Aorta (tissue), 5 donors: ENCODE measurements around the gene RIN1. TPM values are rescaled to one million over a fixed set of nuclear protein-coding genes. Genes with fewer than 3 reads are reported as not detected.

Experiments used
- ATAC-seq: fragments of 200-7000 bp; cut with Tn5 transposase; one replicate; pipeline ENCODE4 v1.9.1; 2022; ENCODE audit warnings: moderate library complexity; ENCODE audit not compliant: low FRiP score
- DNase-seq, 2 donors: peaks; one replicate each; pipeline ENCODE4 v3.0.0-alpha.2; 2020
- H3K27ac ChIP-seq, 2 donors: one replicate each; pipeline ENCODE4 v1.5.1; 2013; ENCODE audit warnings: low read length in 2 of 2, mild to moderate bottlenecking in 2 of 2, moderate library complexity in 2 of 2, control low read depth in 1 of 2, inconsistent platforms in 1 of 2, low read depth in 1 of 2
- H3K27me3 ChIP-seq, 2 donors: one replicate each; pipeline ENCODE4 v1.6.1; 2013; ENCODE audit warnings: control low read depth in 1 of 2, low read length in 1 of 2, mild to moderate bottlenecking in 1 of 2, moderate library complexity in 1 of 2; ENCODE audit not compliant: insufficient read depth in 2 of 2, control insufficient read depth in 1 of 2
- H3K36me3 ChIP-seq, 2 donors: one replicate each; pipeline ENCODE4 v1.6.1; 2013; ENCODE audit warnings: control low read depth in 1 of 2, low read length in 1 of 2, mild to moderate bottlenecking in 1 of 2; ENCODE audit not compliant: insufficient read depth in 2 of 2, control insufficient read depth in 1 of 2
- H3K4me1 ChIP-seq, 2 donors: one replicate each; pipeline ENCODE4 v1.6.1; 2013; ENCODE audit warnings: low read length in 2 of 2, control low read depth in 1 of 2, mild to moderate bottlenecking in 1 of 2, moderate library complexity in 1 of 2; ENCODE audit not compliant: insufficient read depth in 2 of 2, control insufficient read depth in 1 of 2
- H3K4me3 ChIP-seq, 2 donors: one replicate each; pipeline ENCODE4 v1.5.1; 2013; ENCODE audit warnings: low read length in 2 of 2, control low read depth in 1 of 2, mild to moderate bottlenecking in 1 of 2
- H3K9me3 ChIP-seq: one replicate; pipeline ENCODE4 v1.6.1; 2013; ENCODE audit warnings: mild to moderate bottlenecking, low read length; ENCODE audit not compliant: control insufficient read depth
- WGBS, 2 donors: extraction: QIAGEN DNeasy Blood & Tissue Kit; methylation state at CpG; one replicate each; pipeline ENCODE4 v1.1.7; 2013; 5-methylcytosine and 5-hydroxymethylcytosine counted together
- intact Hi-C, 2 donors: fragments of 100-400 bp; cut with DNase I; formaldehyde crosslinking; loops; one replicate each; pipeline versions ENCODE4 v1.14.2 to v1.15.0; 2022
- polyA plus RNA-seq, 2 donors: library from polyadenylated mRNA; stranded (reverse); fragments of 200-250 nt; gene quantifications; one replicate each; pipeline ENCODE4 v1.2.3, GENCODE V29; 2013
- total RNA-seq, 2 donors: library from RNA; stranded (reverse); fragmentation: NEBNext Ultra II Directional; extraction: Animal tissue kit (Norgen Biotek cat#: 25700); gene quantifications; one replicate each; pipeline ENCODE4 v1.2.1, GENCODE V29; 2021
- donor health status: healthy with polysubstance abuse.
- donor health status: Bipolar disorder and iron deficiency.
- donor health status: DM: no; HTN: no; CAD: no.
- donor health status: DM: no; HTN: no; CAD: no.
- donor health status: DM: yes; HTN: yes; CAD: no.

Gene RIN1
- total and polyA plus RNA-seq, 4 donors, result 1.8 to 13.3 (median 8.7) TPM

DNA sequence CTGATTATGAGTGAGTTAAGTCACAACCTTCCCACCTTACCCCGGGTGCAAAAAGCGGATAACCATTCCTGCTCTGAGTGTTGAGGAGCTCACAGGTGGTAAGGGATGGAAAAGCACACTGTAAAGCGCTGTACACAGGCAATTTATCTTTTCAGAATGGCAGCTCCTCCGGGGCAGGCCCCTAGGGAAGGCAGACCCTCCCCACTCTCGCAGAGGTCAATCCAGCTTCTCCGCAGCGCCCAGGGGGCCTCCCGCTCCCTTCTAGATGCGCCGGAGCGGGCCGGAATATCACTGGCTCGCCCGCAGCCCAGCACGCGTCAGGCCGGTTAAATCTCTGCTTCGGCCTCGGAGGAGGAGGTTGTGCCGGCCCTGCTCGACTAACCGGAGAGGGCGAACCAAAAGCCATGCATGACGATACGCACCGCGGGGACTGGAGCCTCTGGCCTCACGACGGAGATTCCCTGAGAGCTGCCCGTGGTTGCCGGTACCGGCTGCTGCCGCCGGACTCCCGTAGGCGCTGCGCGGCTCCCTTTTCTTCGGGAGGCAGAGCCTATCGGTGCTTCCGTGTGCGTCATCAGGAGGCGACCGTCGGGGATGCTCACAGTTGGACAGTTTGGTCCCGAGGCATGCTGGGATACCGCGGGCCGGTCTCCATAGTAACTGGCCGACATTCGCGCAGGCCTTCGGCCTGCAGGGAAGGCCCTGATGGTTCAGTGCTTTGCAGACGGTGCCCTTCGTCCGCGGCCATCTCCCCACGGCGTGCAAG, 8.5 kb upstream of the RIN1 start, which contains the start of gene BRMS1:
Gene BRMS1 (minus strand): TSS at position 555 of the 766 bp plus-strand sequence. CDS start 2,870 bp downstream, outside the sequence.
- DNase-seq (peak; percentile 99 to 100), ATAC-seq (peak; percentile 95)
- peak within 1 kb of the TSS in 1 of 2 donors; percentile 62 for H3K27ac ChIP-seq
- H3K36me3 ChIP-seq, result peaks cover 0 to 6% of the 10 kb centered on the region in 2 donors
- peak within 1 kb of the TSS; percentile 48 to 88 for H3K4me3 ChIP-seq
- WGBS, 2 donors, result 1% methylated on average over 59 of the region's 59 CpGs
- no peaks in the 10 kb centered on the region for H3K27me3 ChIP-seq
- intact Hi-C loops, result no loop called here
- no peaks in the 10 kb centered on the region for H3K9me3 ChIP-seq
- no peaks in the 10 kb centered on the region for H3K4me1 ChIP-seq

DNA sequence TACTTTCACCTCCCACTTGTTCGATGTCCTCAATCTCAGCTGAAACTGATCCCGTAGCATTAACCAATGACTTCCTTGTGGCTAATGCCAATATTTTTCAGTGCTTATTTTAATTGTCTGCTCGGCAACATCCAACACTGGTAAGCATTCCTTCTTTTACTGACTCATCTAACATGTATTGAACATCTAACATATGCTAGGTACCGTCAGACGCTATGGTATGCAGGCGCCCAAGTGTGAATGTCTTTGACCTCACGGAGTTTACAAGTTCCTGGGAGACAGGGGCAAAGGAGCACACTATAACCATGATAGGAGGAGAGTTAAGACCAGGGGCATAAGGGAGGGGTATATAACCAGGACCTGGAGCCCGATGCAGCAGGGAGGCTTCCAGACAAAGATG, 6.9 kb upstream of the RIN1 start:
- H3K27ac ChIP-seq, result no peak overlapping the region
- peaks cover 0 to 8% of the 10 kb centered on the region in 2 donors for H3K36me3 ChIP-seq
- WGBS, 2 donors, result 90% methylated on average over 8 of the region's 8 CpGs
- DNase-seq, result peak in 1 of 2 donors; percentile 10
- H3K9me3 ChIP-seq, result no peaks in the 10 kb centered on the region
- no peak for ATAC-seq
- H3K4me1 ChIP-seq, result no peaks in the 10 kb centered on the region
- intact Hi-C loops, result no loop called here
- H3K27me3 ChIP-seq, result no peaks in the 10 kb centered on the region
- H3K4me3 ChIP-seq, result no peak overlapping the region

DNA sequence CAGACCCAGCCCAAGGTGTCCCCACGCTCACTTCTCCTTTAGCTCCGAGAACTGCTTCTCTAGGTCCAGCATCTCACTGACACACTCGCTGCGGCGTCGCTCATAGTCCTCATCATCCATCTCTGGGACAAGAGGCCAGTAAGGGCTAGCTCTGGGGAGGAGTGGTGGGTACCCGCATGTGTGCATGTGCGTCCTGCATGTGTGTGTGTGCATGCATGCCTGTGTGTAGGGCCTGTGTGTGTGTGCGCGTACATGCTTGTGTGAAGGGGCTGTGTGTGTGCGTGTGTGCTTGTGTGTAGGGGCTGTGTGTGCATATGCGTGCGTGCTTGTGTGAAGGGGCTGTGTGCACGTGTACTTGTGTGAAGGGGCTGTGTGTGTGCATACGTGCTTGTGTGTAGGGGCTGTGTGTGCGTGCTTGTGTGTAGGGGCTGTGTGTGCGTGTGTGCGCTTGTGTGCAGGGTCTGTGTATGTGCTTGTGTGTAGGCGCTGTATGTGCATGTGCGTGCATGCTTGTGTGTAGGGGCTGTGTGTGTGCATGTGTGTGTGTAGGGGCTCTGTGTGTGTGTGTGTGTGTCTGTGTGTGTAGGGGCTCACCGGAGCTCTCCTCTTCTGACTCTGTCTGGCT, 5.4 kb upstream of the RIN1 start:
- H3K9me3 ChIP-seq, result no peaks in the 10 kb centered on the region
- H3K4me1 ChIP-seq, result no peaks in the 10 kb centered on the region
- no peaks in the 10 kb centered on the region for H3K27me3 ChIP-seq
- intact Hi-C loops, result no loop called here
- 92 to 94% methylated on average over 21 of the region's 21 CpGs for WGBS, 2 donors
- H3K36me3 ChIP-seq, result peaks cover 0 to 8% of the 10 kb centered on the region in 2 donors
- H3K4me3 ChIP-seq, result no peak overlapping the region
- H3K27ac ChIP-seq, result no peak overlapping the region
- no peak for DNase-seq
- ATAC-seq, result no peak

DNA sequence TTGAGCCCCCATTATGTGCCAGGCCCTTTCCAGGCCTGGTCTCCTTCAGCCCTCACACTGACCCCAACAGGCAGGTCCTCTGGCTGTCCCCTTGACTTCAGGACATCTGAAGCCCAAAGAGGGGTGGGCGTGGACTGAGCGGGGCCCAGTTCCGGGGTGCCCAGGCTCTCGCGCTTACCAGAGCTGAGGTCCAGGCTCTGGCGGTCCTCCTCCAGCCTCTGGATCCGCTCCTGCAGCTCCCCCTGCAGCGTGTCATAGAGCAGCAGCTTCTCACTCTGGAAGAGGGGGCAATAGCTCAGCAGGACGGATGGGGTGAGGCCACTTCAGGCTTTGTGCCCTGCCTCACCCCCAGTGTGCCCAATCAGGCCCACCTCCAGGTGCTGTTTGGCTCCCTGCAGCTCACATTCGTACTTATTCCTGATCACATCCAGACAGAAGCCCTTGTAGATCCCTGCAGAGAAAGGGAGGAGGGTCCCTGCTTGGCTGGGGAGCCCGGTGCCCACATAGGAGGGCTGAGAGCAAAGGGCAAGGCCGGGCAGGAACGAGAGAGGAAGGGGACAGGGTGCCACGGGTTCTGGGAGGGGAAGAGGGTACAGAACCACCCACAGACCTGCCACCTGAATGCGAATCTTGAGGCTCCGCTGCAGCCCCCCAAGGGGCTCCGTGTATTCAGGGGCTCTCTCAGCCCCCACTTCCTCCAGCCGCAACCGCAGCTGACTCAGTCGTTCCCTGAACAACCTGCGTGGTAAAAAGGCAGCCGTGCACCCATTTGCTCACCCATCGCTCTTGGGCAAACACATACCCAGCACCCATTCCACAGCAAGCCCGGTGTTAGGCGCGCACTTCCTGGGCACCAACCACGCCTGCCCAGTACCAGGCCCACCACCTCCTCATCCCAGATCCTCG, 4.6 kb upstream of the RIN1 start:
- WGBS, 2 donors, result 92 to 93% methylated on average over 28 of the region's 28 CpGs
- ATAC-seq (no peak), DNase-seq (peak; percentile 37 to 71)
- no peaks in the 10 kb centered on the region for H3K9me3 ChIP-seq
- intact Hi-C loops, result no loop called here
- H3K4me1 ChIP-seq, result no peaks in the 10 kb centered on the region
- H3K27me3 ChIP-seq, result no peaks in the 10 kb centered on the region
- H3K4me3 ChIP-seq, result no peak overlapping the region
- H3K27ac ChIP-seq, result no peak overlapping the region
- peaks cover 0 to 8% of the 10 kb centered on the region in 2 donors for H3K36me3 ChIP-seq

DNA sequence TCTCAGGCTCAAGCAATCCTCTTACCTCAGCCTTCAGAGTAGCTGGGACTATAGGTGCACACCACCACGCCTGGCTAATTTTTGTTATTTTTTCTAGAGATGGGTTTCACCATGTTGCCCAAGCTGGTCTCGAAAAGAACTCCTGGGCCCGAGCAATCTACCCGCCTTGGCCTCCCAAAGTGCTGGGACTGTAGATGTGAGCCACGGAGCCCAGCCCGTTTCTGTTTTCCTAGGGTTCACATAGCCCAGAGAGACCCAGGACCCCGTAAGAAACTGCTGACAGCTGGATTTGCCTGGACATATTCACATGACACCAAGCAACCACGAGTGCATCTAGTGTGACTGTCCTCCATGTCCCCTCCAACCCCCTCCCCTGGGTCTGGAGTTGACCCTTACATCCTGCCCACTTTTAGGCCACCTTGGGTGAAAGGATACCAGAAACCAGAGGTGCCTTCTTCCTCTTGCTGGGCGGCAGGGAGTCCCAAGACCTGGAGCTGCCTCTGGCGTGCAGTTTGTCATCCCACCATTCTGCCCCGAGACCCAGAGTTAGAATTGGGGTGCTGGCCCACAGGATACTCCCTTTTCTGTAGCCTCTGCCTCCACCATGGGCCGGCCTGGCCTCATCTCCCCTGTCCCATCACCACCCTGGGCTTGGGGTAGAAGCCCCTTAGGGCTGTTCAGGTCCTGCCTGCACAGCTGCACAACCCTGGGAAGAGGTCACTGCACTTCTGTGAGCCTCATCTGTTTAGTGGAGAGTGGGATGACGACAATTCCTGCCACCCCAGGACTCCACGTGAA, 3.7 kb upstream of the RIN1 start:
- intact Hi-C loops, result no loop called here
- no peak overlapping the region for H3K27ac ChIP-seq
- H3K9me3 ChIP-seq, result no peaks in the 10 kb centered on the region
- H3K36me3 ChIP-seq, result peaks cover 0 to 8% of the 10 kb centered on the region in 2 donors
- WGBS, 2 donors, result 78 to 79% methylated on average over 14 of the region's 14 CpGs
- no peak overlapping the region for H3K4me3 ChIP-seq
- no peaks in the 10 kb centered on the region for H3K4me1 ChIP-seq
- ATAC-seq, result no peak
- no peaks in the 10 kb centered on the region for H3K27me3 ChIP-seq
- DNase-seq, result peak in 1 of 2 donors; percentile 70

DNA sequence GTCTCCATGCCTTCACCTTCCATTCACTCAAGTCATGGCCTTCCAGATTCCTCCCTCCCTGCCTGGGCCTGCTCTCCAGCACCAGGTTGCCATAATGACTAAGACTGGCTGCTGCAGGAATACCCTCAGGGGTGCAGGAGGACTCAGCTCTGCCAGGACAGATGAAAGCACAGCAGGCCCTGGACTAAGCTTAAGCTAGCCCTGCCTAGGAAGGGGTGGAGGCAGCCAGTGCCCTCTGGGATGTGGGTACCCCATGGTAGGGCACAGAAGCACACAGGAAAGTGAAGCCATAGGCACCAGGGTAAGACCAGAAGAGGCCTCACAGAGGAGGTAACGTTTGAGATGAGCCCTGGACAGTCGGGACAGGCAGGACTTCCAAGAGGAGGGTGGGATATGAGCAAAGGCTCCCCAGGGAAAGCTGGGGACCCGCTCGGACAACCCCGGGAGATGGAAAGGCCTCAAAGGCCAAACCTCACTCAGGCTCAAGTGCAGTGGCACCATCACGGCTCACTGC, 3.0 kb upstream of the RIN1 start:
- ATAC-seq (no peak), DNase-seq (peak in 1 of 2 donors; percentile 40)
- Histone ChIP-seq H3K27me3 (no peaks in the 10 kb centered on the region), H3K4me3 (no peak overlapping the region), H3K36me3 (peaks cover 0 to 8% of the 10 kb centered on the region in 2 donors), H3K27ac (no peak overlapping the region), H3K9me3 (no peaks in the 10 kb centered on the region), H3K4me1 (no peaks in the 10 kb centered on the region)
- intact Hi-C loops, result no loop called here
- WGBS, 2 donors, result 86 to 87% methylated on average over 6 of the region's 6 CpGs

DNA sequence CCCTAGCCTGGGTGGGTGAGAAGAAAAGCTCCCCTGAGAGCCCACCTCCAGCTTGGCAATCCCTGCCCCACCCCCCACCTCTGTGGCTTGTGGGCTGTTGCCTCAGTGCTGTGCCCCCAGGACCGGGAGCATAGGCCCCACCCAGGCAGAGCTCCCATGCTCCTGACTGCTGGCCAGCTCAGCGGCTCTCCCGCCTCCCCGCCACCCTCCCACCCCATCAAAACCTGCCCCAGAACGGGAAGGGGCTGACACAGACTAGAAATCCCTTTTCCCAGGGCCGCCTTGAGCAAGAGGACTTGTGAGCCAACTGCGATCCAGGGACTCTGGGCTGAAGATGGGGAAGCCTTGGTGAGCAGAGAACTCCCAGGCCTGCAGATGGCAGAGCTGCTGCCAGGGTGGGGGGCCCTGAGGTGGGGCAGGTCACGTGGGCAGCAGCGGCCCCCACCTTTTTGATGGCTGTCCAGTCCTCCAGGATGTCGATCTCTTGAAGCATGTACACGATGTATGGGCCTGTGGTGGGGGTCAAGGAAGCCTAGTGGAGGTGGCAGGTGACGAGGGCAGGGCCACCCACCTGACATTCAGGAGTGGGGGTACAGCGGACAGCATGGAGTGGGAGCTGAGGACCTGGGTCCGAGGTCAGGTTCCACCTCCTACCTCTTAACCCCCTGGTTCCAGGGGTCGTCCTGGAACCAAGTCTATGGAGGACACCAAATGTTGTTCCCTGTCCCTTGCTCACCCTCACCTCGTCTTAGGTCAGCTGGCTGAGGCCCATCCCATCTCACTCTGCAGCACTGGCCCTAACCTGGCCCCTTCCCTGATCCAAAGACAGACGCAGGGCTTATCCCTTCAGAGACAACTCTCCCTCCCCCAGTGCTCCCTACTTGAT, 2.3 kb upstream of the RIN1 start:
- Histone ChIP-seq H3K36me3 (peaks cover 0 to 8% of the 10 kb centered on the region in 2 donors), H3K9me3 (no peaks in the 10 kb centered on the region), H3K27me3 (no peaks in the 10 kb centered on the region), H3K4me1 (no peaks in the 10 kb centered on the region), H3K27ac (no peak overlapping the region), H3K4me3 (no peak overlapping the region)
- ATAC-seq (no peak), DNase-seq (peak in 1 of 2 donors; percentile 69)
- 79 to 80% methylated on average over 17 of the region's 17 CpGs for WGBS, 2 donors
- intact Hi-C loops, result no loop called here
